Neural cell (in vitro differentiated cells): ENCODE measurements around the gene DNM1L.
A peak's percentile ranks its signal among the peaks of the same experiment; 100 is the strongest.

Experiments used
- EP300 ChIP-seq: fragments of 450-650 bp; conservative IDR thresholded peaks from 2 replicates; pipeline ENCODE4 v1.6.1; 2014; ENCODE audit warnings: antibody characterized with exemption, mild to moderate bottlenecking, moderate library complexity; ENCODE audit not compliant: poor library complexity, severe bottlenecking
- EZH2 ChIP-seq: fragments of 200-600, 300-800 bp; shearing (Covaris generic), sonication (generic); IDR thresholded peaks from 2 replicates; pipeline ENCODE4 v1.6.1; 2014; ENCODE audit warnings: antibody characterized with exemption, low read length, borderline replicate concordance, mild to moderate bottlenecking; ENCODE audit not compliant: insufficient read depth, poor library complexity, severe bottlenecking
- SMC3 ChIP-seq: fragments of 450-650 bp; conservative IDR thresholded peaks from 2 replicates; pipeline ENCODE4 v1.6.1; 2014; ENCODE audit warnings: antibody characterized with exemption, mild to moderate bottlenecking, moderate library complexity; ENCODE audit not compliant: poor library complexity
- TF ChIP-seq, protein P1 (sequence below): IDR thresholded peaks from 2 replicates; pipeline ENCODE4 v1.6.1; 2012; ENCODE audit warnings: borderline replicate concordance
- TF ChIP-seq, protein P2 (sequence below): fragments of 450-650 bp; IDR thresholded peaks from 2 replicates; pipeline ENCODE4 v1.5.1; 2014; ENCODE audit warnings: antibody characterized with exemption, mild to moderate bottlenecking, moderate library complexity; ENCODE audit not compliant: poor library complexity, severe bottlenecking

DNA sequence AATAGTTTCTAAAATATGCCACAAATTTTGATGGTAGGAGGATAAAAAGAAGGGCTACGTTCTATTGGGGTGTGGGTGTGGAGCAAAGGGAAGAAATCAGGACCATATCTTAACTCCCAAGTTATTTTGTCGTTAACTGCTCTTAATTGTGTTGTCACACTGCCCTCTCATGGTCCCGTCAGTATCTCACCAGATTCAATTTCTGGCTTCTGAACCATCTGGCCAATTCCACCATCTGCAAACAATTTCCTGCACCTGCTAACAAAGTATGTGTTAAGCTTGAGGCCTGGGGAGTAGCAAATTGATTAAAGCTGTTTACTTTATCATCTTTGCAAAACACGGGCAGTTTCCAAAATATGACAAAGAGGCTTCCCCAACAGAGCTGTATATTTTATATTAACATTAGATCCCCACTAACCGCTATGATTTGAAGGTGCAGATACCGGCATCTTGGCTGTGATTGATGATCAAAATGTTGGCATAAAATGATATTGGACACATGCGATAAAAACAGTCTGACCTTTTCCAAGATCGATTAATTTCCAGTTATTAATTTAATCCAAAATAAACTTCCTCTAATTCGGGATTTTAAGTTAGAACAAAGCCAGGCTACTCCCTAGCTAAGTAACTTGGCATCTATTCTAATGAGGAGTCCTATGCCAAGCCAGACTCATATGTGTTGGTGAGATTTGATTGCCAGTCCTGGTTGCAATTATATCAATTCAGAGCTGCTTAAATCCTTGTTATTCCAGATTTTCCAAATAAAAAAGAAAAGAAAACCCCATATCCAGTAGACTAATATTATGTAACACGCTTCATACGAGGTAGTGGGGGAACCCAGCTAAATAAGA lies 6.9 kb upstream of the DNM1L start:
- TF ChIP-seq, protein P1, sequence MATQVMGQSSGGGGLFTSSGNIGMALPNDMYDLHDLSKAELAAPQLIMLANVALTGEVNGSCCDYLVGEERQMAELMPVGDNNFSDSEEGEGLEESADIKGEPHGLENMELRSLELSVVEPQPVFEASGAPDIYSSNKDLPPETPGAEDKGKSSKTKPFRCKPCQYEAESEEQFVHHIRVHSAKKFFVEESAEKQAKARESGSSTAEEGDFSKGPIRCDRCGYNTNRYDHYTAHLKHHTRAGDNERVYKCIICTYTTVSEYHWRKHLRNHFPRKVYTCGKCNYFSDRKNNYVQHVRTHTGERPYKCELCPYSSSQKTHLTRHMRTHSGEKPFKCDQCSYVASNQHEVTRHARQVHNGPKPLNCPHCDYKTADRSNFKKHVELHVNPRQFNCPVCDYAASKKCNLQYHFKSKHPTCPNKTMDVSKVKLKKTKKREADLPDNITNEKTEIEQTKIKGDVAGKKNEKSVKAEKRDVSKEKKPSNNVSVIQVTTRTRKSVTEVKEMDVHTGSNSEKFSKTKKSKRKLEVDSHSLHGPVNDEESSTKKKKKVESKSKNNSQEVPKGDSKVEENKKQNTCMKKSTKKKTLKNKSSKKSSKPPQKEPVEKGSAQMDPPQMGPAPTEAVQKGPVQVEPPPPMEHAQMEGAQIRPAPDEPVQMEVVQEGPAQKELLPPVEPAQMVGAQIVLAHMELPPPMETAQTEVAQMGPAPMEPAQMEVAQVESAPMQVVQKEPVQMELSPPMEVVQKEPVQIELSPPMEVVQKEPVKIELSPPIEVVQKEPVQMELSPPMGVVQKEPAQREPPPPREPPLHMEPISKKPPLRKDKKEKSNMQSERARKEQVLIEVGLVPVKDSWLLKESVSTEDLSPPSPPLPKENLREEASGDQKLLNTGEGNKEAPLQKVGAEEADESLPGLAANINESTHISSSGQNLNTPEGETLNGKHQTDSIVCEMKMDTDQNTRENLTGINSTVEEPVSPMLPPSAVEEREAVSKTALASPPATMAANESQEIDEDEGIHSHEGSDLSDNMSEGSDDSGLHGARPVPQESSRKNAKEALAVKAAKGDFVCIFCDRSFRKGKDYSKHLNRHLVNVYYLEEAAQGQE, result no peak
- TF ChIP-seq, protein P2, sequence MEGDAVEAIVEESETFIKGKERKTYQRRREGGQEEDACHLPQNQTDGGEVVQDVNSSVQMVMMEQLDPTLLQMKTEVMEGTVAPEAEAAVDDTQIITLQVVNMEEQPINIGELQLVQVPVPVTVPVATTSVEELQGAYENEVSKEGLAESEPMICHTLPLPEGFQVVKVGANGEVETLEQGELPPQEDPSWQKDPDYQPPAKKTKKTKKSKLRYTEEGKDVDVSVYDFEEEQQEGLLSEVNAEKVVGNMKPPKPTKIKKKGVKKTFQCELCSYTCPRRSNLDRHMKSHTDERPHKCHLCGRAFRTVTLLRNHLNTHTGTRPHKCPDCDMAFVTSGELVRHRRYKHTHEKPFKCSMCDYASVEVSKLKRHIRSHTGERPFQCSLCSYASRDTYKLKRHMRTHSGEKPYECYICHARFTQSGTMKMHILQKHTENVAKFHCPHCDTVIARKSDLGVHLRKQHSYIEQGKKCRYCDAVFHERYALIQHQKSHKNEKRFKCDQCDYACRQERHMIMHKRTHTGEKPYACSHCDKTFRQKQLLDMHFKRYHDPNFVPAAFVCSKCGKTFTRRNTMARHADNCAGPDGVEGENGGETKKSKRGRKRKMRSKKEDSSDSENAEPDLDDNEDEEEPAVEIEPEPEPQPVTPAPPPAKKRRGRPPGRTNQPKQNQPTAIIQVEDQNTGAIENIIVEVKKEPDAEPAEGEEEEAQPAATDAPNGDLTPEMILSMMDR, result peak; percentile 61
- TF ChIP-seq EZH2, result no peak
- peak; percentile 69 for TF ChIP-seq SMC3
- TF ChIP-seq EP300, result no peak
